GM12892 (cell line): ENCODE data around the gene GALNTL6.

Source experiments
- POLR2A ChIP-seq: IDR thresholded peaks from 2 replicates; pipeline ENCODE4 v1.6.1; 2011; ENCODE audit warnings: low read depth, low read length, control low read depth
- POLR2AphosphoS5 ChIP-seq: IDR thresholded peaks from 2 replicates; pipeline ENCODE4 v1.6.1; 2011; ENCODE audit warnings: low read depth, low read length, control low read depth
- TAF1 ChIP-seq: IDR thresholded peaks from 2 replicates; pipeline ENCODE4 v1.6.1; 2011; ENCODE audit warnings: low read depth, mild to moderate bottlenecking, control low read depth, low read length, borderline replicate concordance

GRCh38 chr4:172770787-172771186, 957.6 kb downstream of the GALNTL6 start:
- TF ChIP-seq POLR2A = no peak
- TF ChIP-seq POLR2AphosphoS5 = no peak
- no peak for TF ChIP-seq TAF1
